GM10266 (cell line): ENCODE measurements around the gene RCAN3.
"Not testable (repeated sequence)": the region's sequence is repeated elsewhere in the genome, so short reads cannot be mapped to it uniquely, and the experiment has no call there.

Source experiments
- DNase-seq: peaks from one replicate; pipeline ENCODE4 v3.0.0; 2012; ENCODE audit errors: extremely low spot score
- CTCF ChIP-seq: IDR thresholded peaks from 2 replicates; pipeline ENCODE4 v1.5.1; 2012; ENCODE audit warnings: mild to moderate bottlenecking, low read depth; ENCODE audit not compliant: control insufficient read depth, insufficient read depth; ENCODE audit errors: missing control alignments

Gene RCAN3

GRCh38 chr1:24484199-24484598 lies 18.4 kb upstream of the RCAN3 start:
- no peak for DNase-seq
- no peak for TF ChIP-seq CTCF

- TF ChIP-seq CTCF: no peak
- no peak for DNase-seq
Measured at GRCh38 chr1:24486331-24487065, 16.1 kb upstream of the RCAN3 start.

GRCh38 chr1:24487455-24487854 lies 15.2 kb upstream of the RCAN3 start:
- no peak for TF ChIP-seq CTCF
- DNase-seq: no peak

- DNase-seq: not testable (repeated sequence)
Measured at GRCh38 chr1:24488159-24488558, 14.5 kb upstream of the RCAN3 start.

- TF ChIP-seq CTCF: no peak
- DNase-seq: no peak
Measured at GRCh38 chr1:24489674-24490073, 13.0 kb upstream of the RCAN3 start.

- DNase-seq: no peak
- no peak for TF ChIP-seq CTCF
Measured at GRCh38 chr1:24490101-24490781, 12.4 kb upstream of the RCAN3 start.

- DNase-seq: no peak
- TF ChIP-seq CTCF: no peak
Measured at GRCh38 chr1:24491577-24492360, 10.9 kb upstream of the RCAN3 start.

GRCh38 chr1:24492935-24493334 lies 9.7 kb upstream of the RCAN3 start:
- DNase-seq: not testable (repeated sequence)
